Gastroesophageal sphincter (tissue), 4 donors: ENCODE results near the gene DQX1. TPM values are rescaled to one million over a fixed set of nuclear protein-coding genes. Genes with fewer than 3 reads are reported as not detected.

Experiments
- ATAC-seq: fragments of 150-250 bp; one replicate; pipeline ENCODE4 v1.9.1; 2016; ENCODE audit warnings: mild to moderate bottlenecking, moderate library complexity
- H3K27ac ChIP-seq, 4 donors: fragments of 200-600 bp; sonication (generic) in 3 of 4; 1 replicate in 3 of 4; 2 replicates in 1 of 4; pipeline ENCODE4 v1.5.1; 2016 to 2019
- H3K27me3 ChIP-seq: fragments of 200-600 bp; sonication (generic); one replicate; pipeline ENCODE4 v1.5.1; 2019
- H3K36me3 ChIP-seq, 2 donors: fragments of 200-600 bp; sonication (generic); one replicate each; pipeline ENCODE4 v1.5.1; 2019; ENCODE audit warnings: control low read depth in 1 of 2
- H3K4me1 ChIP-seq, 3 donors: fragments of 200-600 bp; sonication (generic); 1 replicate in 2 of 3; 2 replicates in 1 of 3; pipeline ENCODE4 v1.5.1; 2016 to 2019; ENCODE audit warnings: control low read depth in 2 of 3
- H3K4me3 ChIP-seq, 2 donors: fragments of 200-600 bp; sonication (generic); one replicate each; pipeline ENCODE4 v1.5.1; 2019; ENCODE audit warnings: mild to moderate bottlenecking in 1 of 2, moderate library complexity in 1 of 2
- H3K9me3 ChIP-seq, 3 donors: fragments of 200-600 bp; sonication (generic); one replicate each; pipeline ENCODE4 v1.5.1; 2017 to 2019; ENCODE audit warnings: control low read depth in 2 of 3
- CTCF ChIP-seq, 4 experiments: fragments of 200-600 bp in 2 of 4; fragments of 450-650 bp in 2 of 4; sonication (generic) in 1 of 4; IDR thresholded peaks; one replicate each; pipeline ENCODE4 v1.5.1; 2017 to 2019; ENCODE audit warnings: antibody characterized with exemption in 4 of 4, mild to moderate bottlenecking in 2 of 4, moderate library complexity in 2 of 4
- EP300 ChIP-seq: sonication (generic); formaldehyde crosslinking; IDR thresholded peaks from one replicate; pipeline ENCODE4 v1.6.1; 2017; ENCODE audit warnings: antibody characterized with exemption, mild to moderate bottlenecking
- POLR2A ChIP-seq, 2 donors: fragments of 450-650 bp; IDR thresholded peaks; one replicate each; pipeline ENCODE4 v1.6.1; 2017; ENCODE audit warnings: antibody characterized with exemption in 2 of 2, mild to moderate bottlenecking in 2 of 2, moderate library complexity in 1 of 2
- POLR2AphosphoS5 ChIP-seq: sonication (generic); formaldehyde crosslinking; IDR thresholded peaks from one replicate; pipeline ENCODE4 v1.6.1; 2017; ENCODE audit warnings: antibody characterized with exemption
- WGBS, 2 donors: methylation state at CpG; one replicate each; pipeline ENCODE4 v1.1.5; 2018; ENCODE audit warnings: low coverage in 1 of 2; 5-methylcytosine and 5-hydroxymethylcytosine counted together
- total RNA-seq, 4 donors: library from RNA; depleted of rRNA; stranded (reverse); fragments of >200 nt; gene quantifications; one replicate each; pipeline ENCODE4 v1.1.0, GENCODE V29; 2016

The DQX1 gene
- total RNA-seq, 4 donors from 2014 or later: not detected

DNA sequence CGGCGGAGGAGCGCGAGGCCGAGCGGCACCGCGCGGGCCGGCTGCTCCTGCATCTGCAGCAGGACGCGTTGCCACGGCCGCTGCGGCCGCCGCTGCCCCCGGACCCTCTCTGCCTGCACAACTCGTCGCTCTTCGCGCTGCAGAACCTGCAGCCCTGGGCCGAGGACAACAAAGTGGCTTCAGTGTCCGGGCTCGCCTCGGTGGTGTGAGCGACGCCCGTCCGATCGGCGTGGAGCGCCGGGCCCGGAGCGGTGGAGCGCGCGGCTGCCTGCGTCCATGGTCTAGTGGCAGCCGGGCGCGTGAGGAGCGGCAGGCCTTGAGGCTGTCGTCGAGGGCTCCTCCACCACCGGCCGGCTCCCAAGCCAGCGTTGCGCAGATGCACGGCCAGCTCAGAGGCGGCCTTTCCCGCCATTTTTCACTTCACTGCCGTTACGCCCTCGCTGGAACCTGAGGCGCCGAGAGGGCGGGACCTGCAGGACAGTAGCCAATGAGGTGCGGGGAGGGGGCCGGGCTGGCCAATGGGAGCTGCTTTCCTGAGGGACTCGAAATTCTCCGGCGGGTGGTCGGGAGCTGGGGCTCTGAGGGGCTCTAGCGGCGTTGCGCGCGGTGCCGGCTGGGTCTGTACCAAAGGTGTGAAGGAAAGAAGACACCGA, 9.9 kb downstream of the DQX1 start:
- TF ChIP-seq EP300 (no peak), POLR2A (IDR thresholded peaks at IDR 0.05) (no peak), POLR2AphosphoS5 (no peak), CTCF (IDR thresholded peaks at IDR 0.05) (no peak)
- H3K27me3 ChIP-seq: peaks cover 100% of the 10 kb centered on the region
- WGBS, 2 donors: 0% methylated on average over 1 of the region's 72 CpGs; no CpG with 5 or more reads in 1 of the 2 donors
- H3K36me3 ChIP-seq: no peaks in the 10 kb centered on the region
- H3K4me3 ChIP-seq: peak overlapping the region in 1 of 2 donors; percentile 43
- ATAC-seq: peak; percentile 69
- H3K4me1 ChIP-seq: peaks cover 0 to 38% (median 29%) of the 10 kb centered on the region in 3 donors
- no peak overlapping the region for H3K27ac ChIP-seq
- no peaks in the 10 kb centered on the region for H3K9me3 ChIP-seq

DNA sequence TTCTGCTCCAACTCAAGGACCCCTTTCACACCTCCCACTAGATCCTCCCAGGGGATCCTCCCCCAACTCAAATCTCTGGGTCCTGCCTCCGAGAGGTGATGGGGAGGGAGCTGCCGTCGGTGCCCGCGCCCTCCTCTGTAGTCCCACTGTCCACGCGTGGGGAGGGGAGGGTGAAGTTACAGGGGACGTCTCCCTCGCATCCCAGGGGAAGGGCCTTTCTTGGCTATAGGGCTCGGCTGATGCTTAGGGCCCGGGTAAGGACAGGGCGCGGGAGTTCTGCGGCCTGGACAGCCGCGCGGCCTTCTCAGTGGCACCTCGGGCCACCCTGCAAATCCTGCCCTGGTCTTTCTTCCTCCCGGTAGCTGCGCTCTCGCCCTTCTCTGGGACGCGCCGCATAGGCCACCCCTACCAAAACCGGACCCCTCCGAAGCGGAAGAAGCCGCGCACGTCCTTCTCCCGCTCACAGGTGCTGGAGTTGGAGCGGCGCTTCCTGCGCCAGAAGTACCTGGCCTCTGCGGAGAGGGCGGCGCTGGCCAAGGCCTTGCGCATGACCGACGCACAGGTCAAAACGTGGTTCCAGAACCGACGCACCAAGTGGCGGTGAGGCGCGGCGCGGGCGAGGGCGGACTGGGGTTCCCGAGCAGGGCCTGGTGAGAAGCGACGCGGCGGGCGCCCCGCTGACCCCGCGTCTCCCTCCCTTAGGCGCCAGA, 10.6 kb downstream of the DQX1 start:
- peaks cover 100% of the 10 kb centered on the region for H3K27me3 ChIP-seq
- no peaks in the 10 kb centered on the region for H3K9me3 ChIP-seq
- no peak overlapping the region for H3K27ac ChIP-seq
- peak overlapping the region in 1 of 2 donors; percentile 43 for H3K4me3 ChIP-seq
- TF ChIP-seq CTCF (IDR thresholded peaks at IDR 0.05): no peak
- 0% methylated on average over 2 of the region's 60 CpGs; no CpG with 5 or more reads in 1 of the 2 donors for WGBS, 2 donors
- H3K4me1 ChIP-seq: peaks cover 0 to 38% (median 29%) of the 10 kb centered on the region in 3 donors
- ATAC-seq: no peak
- H3K36me3 ChIP-seq: no peaks in the 10 kb centered on the region

- 5% methylated on average over 4 of the region's 82 CpGs; no CpG with 5 or more reads in 1 of the 2 donors for WGBS, 2 donors
- Histone ChIP-seq H3K4me3 (peak within 1 kb of the TSS in 1 of 2 donors; percentile 8), H3K9me3 (no peaks in the 10 kb centered on the region), H3K4me1 (peaks cover 0 to 38% (median 29%) of the 10 kb centered on the region in 3 donors), H3K27me3 (peaks cover 100% of the 10 kb centered on the region), H3K27ac (no peak within 1 kb of the TSS), H3K36me3 (no peaks in the 10 kb centered on the region)
- TF ChIP-seq POLR2AphosphoS5 (no peak), CTCF (IDR thresholded peaks at IDR 0.05) (no peak)
- no peak for ATAC-seq
Measured at GRCh38 chr2:74514368-74515270, 11.4 kb downstream of the DQX1 start, which contains the start of gene TLX2. TLX2 (plus strand) TSS chr2:74514450; CDS start chr2:74514807, 357 bp downstream.

DNA sequence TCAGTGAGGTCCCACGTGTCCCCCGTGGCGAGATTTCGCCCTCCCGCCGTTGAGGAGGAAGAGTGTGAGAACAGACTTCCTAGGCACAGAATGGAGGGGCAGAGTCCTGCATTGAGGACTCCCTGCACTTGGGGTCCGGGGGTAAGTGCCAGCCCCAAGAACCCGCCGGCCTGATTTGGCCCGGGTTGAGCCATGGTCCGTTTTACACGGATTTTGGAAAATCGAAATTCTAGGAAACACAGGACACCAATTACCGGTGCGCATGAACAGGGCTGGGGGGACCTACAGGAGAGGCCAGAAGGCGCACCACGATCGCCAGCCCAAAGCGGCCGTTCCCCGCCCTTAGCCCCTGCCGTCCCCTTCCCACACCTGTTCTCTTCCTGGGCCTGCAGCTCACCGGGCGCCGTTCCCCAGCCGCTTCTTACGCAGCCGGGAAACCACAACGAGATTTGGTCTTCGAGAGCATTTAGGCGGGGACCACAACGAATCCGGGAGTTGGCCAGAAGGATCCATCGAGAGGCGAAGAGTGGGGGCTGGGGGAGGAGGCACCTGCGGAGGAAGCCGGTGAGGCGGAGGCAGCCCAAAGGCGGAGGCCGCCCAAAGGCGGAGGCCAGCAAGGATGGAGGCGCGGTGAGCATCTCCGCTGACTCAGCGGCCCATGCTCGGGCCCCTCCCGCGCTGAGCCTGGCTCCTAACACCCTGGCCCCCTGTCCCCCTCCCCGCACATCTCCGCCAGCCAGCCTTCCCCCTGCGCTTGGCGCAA, 12.2 kb downstream of the DQX1 start:
- no peaks in the 10 kb centered on the region for H3K36me3 ChIP-seq
- H3K27ac ChIP-seq: no peak overlapping the region
- no peaks in the 10 kb centered on the region for H3K9me3 ChIP-seq
- no peak for ATAC-seq
- peaks cover 97% of the 10 kb centered on the region for H3K27me3 ChIP-seq
- peak overlapping the region in 1 of 2 donors; percentile 8 for H3K4me3 ChIP-seq
- WGBS, 2 donors: 0 to 6% methylated on average over 2 to 30 of the region's 52 CpGs
- peaks cover 0 to 38% (median 29%) of the 10 kb centered on the region in 3 donors for H3K4me1 ChIP-seq
- TF ChIP-seq POLR2AphosphoS5: peak; percentile 75
- TF ChIP-seq CTCF (IDR thresholded peaks at IDR 0.05): no peak
